Measurements from ENCODE around the gene PSMD14. TPM values are rescaled to one million over a fixed set of nuclear protein-coding genes. Genes with fewer than 3 reads are reported as not detected.

PSMD14 gene
- total RNA-seq, 1 experiment from 2014 or later, result 118 TPM

DNA sequence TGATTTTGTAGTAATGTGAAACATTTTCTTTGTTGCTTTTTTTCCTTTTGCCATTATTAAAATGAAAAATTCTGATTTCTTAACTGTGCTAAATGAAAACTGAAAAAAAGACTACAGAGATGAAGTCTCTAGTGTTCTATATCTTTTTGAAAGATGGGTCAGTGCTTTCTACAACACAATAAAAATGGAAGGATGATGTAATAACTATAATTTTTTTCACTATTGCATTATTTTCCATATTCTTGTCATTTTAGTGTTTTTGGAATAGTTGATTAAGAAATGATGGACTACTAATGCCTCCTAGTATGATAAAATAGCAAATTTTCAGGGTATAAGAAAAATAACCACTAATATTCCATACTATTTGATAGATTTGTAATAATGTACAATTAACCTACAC is 7.2 kb downstream of the PSMD14 start:
- no TSS peak for BruUV-seq (replicated peaks)
- CTCF ChIA-PET, result no interaction called here
- H3K36me3 ChIP-seq (ENCODE audit: control insufficient read depth in 1 of 2, insufficient read depth in 2 of 2, low read length in 2 of 2), result peaks cover 2 to 12% of the 10 kb centered on the region in 2 experiments; a peak in 3 of 4 replicates

More for the DNA sequence above, 7.2 kb downstream of the PSMD14 start:
- ChIA-PET POLR2A (no interaction called here), RAD21 (ENCODE audit: low non-redundant PET in 1 of 2, low total read pairs in 2 of 2, uncharacterized antibody in 2 of 2, unreplicated experiment in 2 of 2) (no interaction called here)
- Histone ChIP-seq H3K27me3 (ENCODE audit: insufficient read depth, low read length) (no peaks in the 10 kb centered on the region), H3K4me1 (ENCODE audit: control insufficient read depth in 1 of 2, insufficient read depth in 2 of 2, low read length in 2 of 2) (no peaks in the 10 kb centered on the region), H3K4me2 (ENCODE audit: low read length) (no peak overlapping the region), H3K79me2 (ENCODE audit: insufficient read depth, low read length) (peaks cover 100% of the 10 kb centered on the region), H4K20me1 (ENCODE audit: insufficient read depth) (peaks cover 26% of the 10 kb centered on the region), H3K4me3 (replicated peaks in 1 of 2; ENCODE audit: low read depth in 1 of 2, low read length in 2 of 2) (no peak overlapping the region), H3K27ac (ENCODE audit: low read depth, low read length) (no peak overlapping the region), H3K9ac (ENCODE audit: low read length) (no peak overlapping the region), H3K9me3 (ENCODE audit: control insufficient read depth in 1 of 2, insufficient read depth in 1 of 2, low read depth in 1 of 2, low read length in 2 of 2) (no peaks in the 10 kb centered on the region), H3K9me2 (ENCODE audit: insufficient read depth) (no peaks in the 10 kb centered on the region), H2AFZ (ENCODE audit: low read depth, low read length, poor library complexity, severe bottlenecking) (no peak overlapping the region)
- DNase-seq (ENCODE audit: low read depth, low spot score), result no peak
- TF ChIP-seq, protein P1, sequence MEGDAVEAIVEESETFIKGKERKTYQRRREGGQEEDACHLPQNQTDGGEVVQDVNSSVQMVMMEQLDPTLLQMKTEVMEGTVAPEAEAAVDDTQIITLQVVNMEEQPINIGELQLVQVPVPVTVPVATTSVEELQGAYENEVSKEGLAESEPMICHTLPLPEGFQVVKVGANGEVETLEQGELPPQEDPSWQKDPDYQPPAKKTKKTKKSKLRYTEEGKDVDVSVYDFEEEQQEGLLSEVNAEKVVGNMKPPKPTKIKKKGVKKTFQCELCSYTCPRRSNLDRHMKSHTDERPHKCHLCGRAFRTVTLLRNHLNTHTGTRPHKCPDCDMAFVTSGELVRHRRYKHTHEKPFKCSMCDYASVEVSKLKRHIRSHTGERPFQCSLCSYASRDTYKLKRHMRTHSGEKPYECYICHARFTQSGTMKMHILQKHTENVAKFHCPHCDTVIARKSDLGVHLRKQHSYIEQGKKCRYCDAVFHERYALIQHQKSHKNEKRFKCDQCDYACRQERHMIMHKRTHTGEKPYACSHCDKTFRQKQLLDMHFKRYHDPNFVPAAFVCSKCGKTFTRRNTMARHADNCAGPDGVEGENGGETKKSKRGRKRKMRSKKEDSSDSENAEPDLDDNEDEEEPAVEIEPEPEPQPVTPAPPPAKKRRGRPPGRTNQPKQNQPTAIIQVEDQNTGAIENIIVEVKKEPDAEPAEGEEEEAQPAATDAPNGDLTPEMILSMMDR (IDR thresholded peaks at IDR 0.05 in 2 of 3, conservative IDR thresholded peaks at IDR 0.05 in 1 of 3; ENCODE audit: borderline replicate concordance in 1 of 3, insufficient read depth in 1 of 3, low read depth in 2 of 3, low read length in 2 of 3), result no peak
- TF ChIP-seq CEBPB (IDR thresholded peaks at IDR 0.05; ENCODE audit: low read depth) (no peak), ELF1 (IDR thresholded peaks at IDR 0.05; ENCODE audit: borderline replicate concordance, low read depth) (no peak), EZH2 (IDR thresholded peaks at IDR 0.05) (no peak), EZH2phosphoT487 (IDR thresholded peaks at IDR 0.05; ENCODE audit: borderline replicate concordance) (no peak), SIN3A (IDR thresholded peaks at IDR 0.05; ENCODE audit: low read depth) (no peak)
- TF ChIP-seq, protein P2, sequence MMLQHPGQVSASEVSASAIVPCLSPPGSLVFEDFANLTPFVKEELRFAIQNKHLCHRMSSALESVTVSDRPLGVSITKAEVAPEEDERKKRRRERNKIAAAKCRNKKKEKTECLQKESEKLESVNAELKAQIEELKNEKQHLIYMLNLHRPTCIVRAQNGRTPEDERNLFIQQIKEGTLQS (IDR thresholded peaks at IDR 0.05), result no peak
- TF ChIP-seq, protein P3, sequence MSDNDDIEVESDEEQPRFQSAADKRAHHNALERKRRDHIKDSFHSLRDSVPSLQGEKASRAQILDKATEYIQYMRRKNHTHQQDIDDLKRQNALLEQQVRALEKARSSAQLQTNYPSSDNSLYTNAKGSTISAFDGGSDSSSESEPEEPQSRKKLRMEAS (IDR thresholded peaks at IDR 0.05), result no peak
- ATAC-seq, result no peak
- intact Hi-C loops (cut with micrococcal nuclease), result no loop called here

Data from HCT116 (cell line).